Adrenal gland (tissue), 12 donors: ENCODE measurements around the gene KCNK5. TPM values are rescaled to one million over a fixed set of nuclear protein-coding genes. Genes with fewer than 3 reads are reported as not detected.
A peak's percentile ranks its signal among the peaks of the same experiment; 100 is the strongest.

Source experiments
- DNase-seq, 7 donors: peaks; one replicate each; pipeline ENCODE4 v3.0.0-alpha.2; 2019 to 2020
- H3K27ac ChIP-seq, 5 donors: fragments of 200-600 bp; sonication (generic) in 4 of 5; 1 replicate in 3 of 5; 2 replicates in 2 of 5; pipeline versions ENCODE4 v1.5.1 to v1.8.0; 2016 to 2020; ENCODE audit warnings: mild to moderate bottlenecking in 1 of 5
- H3K27me3 ChIP-seq: fragments of 200-600 bp; 2 replicates; pipeline ENCODE4 v1.8.0; 2021
- H3K36me3 ChIP-seq, 2 donors: fragments of 200-600 bp; replicated peaks in 1 of 2; 1 replicate in 1 of 2; 2 replicates in 1 of 2; pipeline versions ENCODE4 v1.5.1 to v1.8.0; 2018 to 2022
- H3K4me1 ChIP-seq, 2 donors: fragments of 200-600 bp; replicated peaks in 1 of 2; 1 replicate in 1 of 2; 2 replicates in 1 of 2; pipeline versions ENCODE4 v1.5.1 to v1.8.0; 2018 to 2021
- H3K4me3 ChIP-seq, 4 donors: fragments of 200-600 bp; sonication (generic) in 3 of 4; one replicate each; pipeline ENCODE4 v1.5.1; 2016 to 2018
- H3K9me3 ChIP-seq, 3 donors: fragments of 200-600 bp; sonication (generic) in 1 of 3; replicated peaks in 1 of 3; 1 replicate in 2 of 3; 2 replicates in 1 of 3; pipeline versions ENCODE4 v1.5.1 to v1.8.0; 2016 to 2021
- POLR2A ChIP-seq, 2 donors: fragments of 450-650 bp; IDR thresholded peaks; one replicate each; pipeline ENCODE4 v1.6.1; 2017; ENCODE audit warnings: antibody characterized with exemption in 2 of 2, mild to moderate bottlenecking in 2 of 2, moderate library complexity in 1 of 2
- WGBS, 4 donors: extraction: QIAGEN DNeasy Blood & Tissue Kit in 2 of 4; methylation state at CpG; one replicate each; pipeline versions ENCODE4 v1.1.5 to v1.1.7; 2013 to 2017; 5-methylcytosine and 5-hydroxymethylcytosine counted together
- intact Hi-C, 2 donors: fragments of 100-400 bp; cut with DNase I; formaldehyde crosslinking; loops; one replicate each; pipeline versions ENCODE4 v1.14.1 to v1.15.0; 2022 to 2023
- polyA plus RNA-seq, 3 donors: library from polyadenylated mRNA; stranded (reverse); fragments of 200-250 nt in 2 of 3; fragments of 350-450 nt in 1 of 3; fragmentation: Illumina TruSeq in 1 of 3; extraction: RNeasy Lipid Tissue Mini Kit (QIAGEN cat#74804) in 1 of 3; gene quantifications; one replicate each; pipeline ENCODE4 v1.2.3, GENCODE V29; 2013 to 2014
- total RNA-seq, 9 donors: library from RNA; depleted of rRNA in 4 of 9; stranded (reverse); fragments of >200 nt in 4 of 9; fragments of 120-200 nt in 1 of 9; fragmentation: NEBNext Ultra II Directional in 1 of 9; extraction: Animal tissue kit (Norgen Biotek cat#: 25700) in 1 of 9; gene quantifications; one replicate each; pipeline versions ENCODE4 v1.1.0 to v1.2.4, GENCODE V29; 2013 to 2023
- TF ChIP-seq, protein P1 (sequence below), 6 experiments: fragments of 450-650 bp in 4 of 6; fragments of 200-600 bp in 2 of 6; sonication (generic) in 1 of 6; IDR thresholded peaks; 1 replicate in 5 of 6; 2 replicates in 1 of 6; pipeline versions ENCODE4 v1.5.1 to v1.8.0; 2016 to 2021; ENCODE audit warnings: antibody characterized with exemption in 6 of 6, mild to moderate bottlenecking in 2 of 6, moderate library complexity in 1 of 6
- donor health status: healthy with polysubstance abuse.
- donor health status: Bipolar disorder and iron deficiency.
- donor health status: DM: yes; HTN: yes; CAD: no.
- donor health status: DM: no; HTN: no; CAD: no.
- donor health status: DM: no; HTN: no; CAD: no.
- donor health status: DM: yes; HTN: yes; CAD: no.

The KCNK5 gene
- total and polyA plus RNA-seq, 12 donors, result 0.26 to 57.1 (median 1.0) TPM

DNA sequence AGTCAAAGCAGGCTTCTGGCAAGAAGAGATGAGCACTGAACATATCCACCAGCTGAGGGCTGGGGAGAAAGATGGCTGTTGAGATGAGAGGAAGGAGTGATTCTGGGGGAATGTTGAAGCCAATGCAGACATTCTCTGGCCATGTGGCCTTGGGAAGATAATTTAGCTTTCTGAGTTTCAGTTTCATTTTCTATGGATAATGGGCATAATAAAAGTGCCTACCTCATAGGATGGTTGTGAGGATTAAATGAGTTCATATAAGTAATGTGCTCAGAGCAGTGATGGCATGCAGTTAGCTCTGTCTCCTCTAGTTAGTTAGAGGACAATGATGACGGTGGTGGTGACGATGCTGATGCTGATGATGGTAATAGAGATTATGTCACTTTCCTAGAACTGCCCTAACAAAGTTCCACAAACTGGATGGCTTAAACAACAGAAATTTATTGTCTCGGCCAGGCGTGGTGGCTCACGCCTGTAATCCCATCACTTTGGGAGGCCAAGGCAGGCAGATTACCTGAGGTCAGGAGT lies 18.5 kb upstream of the KCNK5 start:
- TF ChIP-seq, protein P1, sequence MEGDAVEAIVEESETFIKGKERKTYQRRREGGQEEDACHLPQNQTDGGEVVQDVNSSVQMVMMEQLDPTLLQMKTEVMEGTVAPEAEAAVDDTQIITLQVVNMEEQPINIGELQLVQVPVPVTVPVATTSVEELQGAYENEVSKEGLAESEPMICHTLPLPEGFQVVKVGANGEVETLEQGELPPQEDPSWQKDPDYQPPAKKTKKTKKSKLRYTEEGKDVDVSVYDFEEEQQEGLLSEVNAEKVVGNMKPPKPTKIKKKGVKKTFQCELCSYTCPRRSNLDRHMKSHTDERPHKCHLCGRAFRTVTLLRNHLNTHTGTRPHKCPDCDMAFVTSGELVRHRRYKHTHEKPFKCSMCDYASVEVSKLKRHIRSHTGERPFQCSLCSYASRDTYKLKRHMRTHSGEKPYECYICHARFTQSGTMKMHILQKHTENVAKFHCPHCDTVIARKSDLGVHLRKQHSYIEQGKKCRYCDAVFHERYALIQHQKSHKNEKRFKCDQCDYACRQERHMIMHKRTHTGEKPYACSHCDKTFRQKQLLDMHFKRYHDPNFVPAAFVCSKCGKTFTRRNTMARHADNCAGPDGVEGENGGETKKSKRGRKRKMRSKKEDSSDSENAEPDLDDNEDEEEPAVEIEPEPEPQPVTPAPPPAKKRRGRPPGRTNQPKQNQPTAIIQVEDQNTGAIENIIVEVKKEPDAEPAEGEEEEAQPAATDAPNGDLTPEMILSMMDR (IDR thresholded peaks at IDR 0.05), result no peak
- no peak for TF ChIP-seq POLR2A (IDR thresholded peaks at IDR 0.05)
- no peak overlapping the region for H3K4me3 ChIP-seq
- H3K27ac ChIP-seq, result no peak overlapping the region
- 81 to 95% (median 92%) methylated on average over 5 of the region's 5 CpGs for WGBS, 4 donors
- H3K27me3 ChIP-seq, result peaks cover 3% of the 10 kb centered on the region
- intact Hi-C loops, result no loop called here
- no peaks in the 10 kb centered on the region for H3K4me1 ChIP-seq
- DNase-seq, result no peak
- no peaks in the 10 kb centered on the region for H3K36me3 ChIP-seq
- no peaks in the 10 kb centered on the region for H3K9me3 ChIP-seq

DNA sequence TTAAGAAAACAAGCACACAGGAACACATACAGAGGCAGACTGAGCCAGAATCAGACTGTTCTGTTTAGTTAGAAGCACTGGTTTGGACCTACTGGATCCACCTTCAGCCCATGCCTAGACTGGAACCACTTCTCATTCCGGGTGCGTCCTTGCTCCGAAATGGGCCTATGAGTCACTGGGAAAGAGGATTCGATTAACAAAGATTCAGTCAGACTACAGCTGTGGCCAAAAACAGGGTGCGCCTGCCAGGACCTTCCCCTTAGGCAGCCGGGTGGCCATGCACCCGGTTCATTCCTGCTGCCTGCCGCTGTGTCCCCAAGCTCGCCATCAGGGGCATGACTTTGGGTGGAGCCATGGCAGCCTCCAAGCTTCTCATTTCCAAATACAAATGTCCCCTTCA lies 14.5 kb upstream of the KCNK5 start:
- H3K27ac ChIP-seq, result no peak overlapping the region
- H3K27me3 ChIP-seq, result no peaks in the 10 kb centered on the region
- no peaks in the 10 kb centered on the region for H3K9me3 ChIP-seq
- H3K36me3 ChIP-seq, result no peaks in the 10 kb centered on the region
- 54 to 65% (median 63%) methylated on average over 9 of the region's 9 CpGs for WGBS, 4 donors
- TF ChIP-seq, protein P1 (IDR thresholded peaks at IDR 0.05), result no peak
- no peak for TF ChIP-seq POLR2A (IDR thresholded peaks at IDR 0.05)
- no peaks in the 10 kb centered on the region for H3K4me1 ChIP-seq
- DNase-seq, result peak in 6 of 7 donors; percentile 29 to 54 (median 48)
- no peak overlapping the region for H3K4me3 ChIP-seq
- intact Hi-C loops, result no loop called here

DNA sequence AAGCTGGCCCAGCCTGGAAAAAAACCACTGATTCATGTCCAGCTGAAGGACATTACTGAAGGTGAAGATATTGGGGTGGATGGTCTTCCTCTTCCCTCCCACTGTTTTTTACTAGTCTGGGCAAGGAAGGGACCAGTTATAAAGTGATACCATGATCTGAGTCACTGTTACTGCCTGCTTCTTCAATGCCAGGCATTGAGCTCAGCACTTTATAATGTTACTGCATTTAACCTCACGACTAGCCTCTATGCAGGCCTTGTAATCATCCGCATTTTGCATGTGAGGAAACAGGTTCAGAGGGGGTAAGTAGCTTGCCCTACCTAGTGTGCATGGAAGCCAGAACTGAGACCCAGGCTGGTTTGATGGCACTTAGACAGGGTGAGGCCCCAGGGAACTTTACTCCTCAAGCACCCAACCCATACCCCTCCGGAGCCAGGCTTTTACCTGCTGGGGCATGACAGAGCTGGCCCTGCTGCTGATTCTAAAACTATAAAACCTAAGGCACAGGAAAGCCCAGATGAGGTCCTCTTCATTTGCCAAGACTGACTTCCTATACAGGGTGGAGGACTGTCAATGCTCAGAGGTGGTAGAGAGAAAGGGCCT lies 11.0 kb upstream of the KCNK5 start:
- H3K4me1 ChIP-seq, result no peaks in the 10 kb centered on the region

DNA sequence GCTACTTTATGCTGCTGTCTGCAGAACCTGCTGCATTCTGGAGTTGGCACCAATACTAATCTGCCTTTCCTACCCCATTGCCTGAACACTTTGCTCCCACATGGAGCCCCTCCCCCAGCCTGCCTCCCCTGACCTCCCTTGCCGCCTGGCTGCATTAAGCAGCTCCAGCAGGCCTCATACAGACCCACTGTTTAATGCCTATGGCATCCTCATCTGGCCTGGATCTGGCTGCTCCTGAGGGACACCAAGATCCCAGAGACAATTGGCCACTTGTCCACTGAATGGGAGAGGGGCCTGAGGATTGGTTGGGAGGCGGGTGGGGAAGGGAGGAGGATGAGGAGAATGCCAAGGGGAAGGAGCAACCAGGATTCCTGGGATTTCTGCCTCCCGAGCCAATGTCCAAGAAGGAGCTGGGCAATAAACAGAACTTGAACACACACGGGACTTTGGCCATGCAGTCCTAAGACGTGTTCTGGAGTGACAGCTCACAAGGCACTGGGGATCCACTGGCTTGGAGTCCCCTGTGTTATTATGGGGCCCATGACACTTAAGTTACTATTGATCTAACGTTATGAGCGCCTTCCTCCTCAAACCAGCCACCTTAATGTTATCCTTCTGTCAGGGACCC lies 10.4 kb upstream of the KCNK5 start:
- no peak overlapping the region for H3K27ac ChIP-seq
- TF ChIP-seq, protein P1 (IDR thresholded peaks at IDR 0.05), result no peak
- TF ChIP-seq POLR2A (IDR thresholded peaks at IDR 0.05), result no peak
- no peaks in the 10 kb centered on the region for H3K36me3 ChIP-seq
- intact Hi-C loops, result no loop called here
- no peaks in the 10 kb centered on the region for H3K9me3 ChIP-seq
- H3K27me3 ChIP-seq, result no peaks in the 10 kb centered on the region
- H3K4me1 ChIP-seq, result no peaks in the 10 kb centered on the region
- no peak for DNase-seq
- 69 to 87% (median 75%) methylated on average over 6 to 7 of the region's 7 CpGs for WGBS, 4 donors
- no peak overlapping the region for H3K4me3 ChIP-seq

More for the DNA sequence above, 11.0 kb upstream of the KCNK5 start:
- H3K9me3 ChIP-seq, result no peaks in the 10 kb centered on the region
- DNase-seq, result no peak
- TF ChIP-seq POLR2A (IDR thresholded peaks at IDR 0.05), result no peak
- TF ChIP-seq, protein P1 (IDR thresholded peaks at IDR 0.05), result no peak
- no peak overlapping the region for H3K27ac ChIP-seq
- no peaks in the 10 kb centered on the region for H3K27me3 ChIP-seq
- no peaks in the 10 kb centered on the region for H3K36me3 ChIP-seq
- intact Hi-C loops, result no loop called here
- H3K4me3 ChIP-seq, result no peak overlapping the region
- 52 to 86% (median 79%) methylated on average over 3 of the region's 3 CpGs for WGBS, 4 donors
